ENCODE results near the gene KRT77. TPM values are rescaled to one million over a fixed set of nuclear protein-coding genes. Genes with fewer than 3 reads are reported as not detected.

Gene KRT77
- polyA plus RNA-seq, 1 donor from 2014 or later, result not detected

DNA sequence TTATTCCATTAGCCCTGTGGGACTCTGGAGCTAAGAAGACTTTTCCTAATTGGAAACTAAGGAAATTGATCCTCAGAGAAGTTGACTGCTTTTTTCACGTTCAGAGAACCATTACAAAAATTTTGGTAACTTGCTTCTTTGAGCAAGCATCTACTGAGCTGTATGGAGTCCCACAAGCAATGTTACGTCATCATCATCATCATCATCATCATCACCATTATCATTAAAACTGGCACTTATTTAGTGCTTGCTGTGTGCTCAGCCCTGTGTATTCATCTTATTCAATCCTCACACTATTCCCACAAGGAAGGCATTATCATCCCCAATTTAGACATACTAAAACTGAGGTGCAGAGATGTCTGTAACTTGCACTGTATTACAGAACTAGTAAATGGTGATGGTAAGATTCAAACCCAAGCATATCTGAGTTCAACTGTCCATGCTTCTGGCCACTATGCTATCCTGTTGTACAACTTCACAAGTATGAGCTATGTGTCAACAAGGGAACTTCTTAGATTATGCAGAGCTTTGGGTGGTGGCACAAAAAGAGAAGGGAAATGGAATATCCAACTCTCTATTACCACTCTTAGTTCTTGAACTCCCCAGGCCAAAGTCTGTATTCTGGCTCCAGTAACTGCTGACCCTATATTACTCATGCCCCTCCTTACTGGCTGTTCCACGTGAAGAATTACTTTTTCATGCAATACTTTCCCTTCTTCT, 29.5 kb downstream of the KRT77 start:
- Histone ChIP-seq H3F3A (ENCODE audit: insufficient read depth, low read length, poor library complexity, severe bottlenecking) (no peaks in the 10 kb centered on the region), H3K4me3 (ENCODE audit: low read length) (no peak overlapping the region), H3K9me3 (ENCODE audit: low read length) (no peaks in the 10 kb centered on the region), H3K9ac (ENCODE audit: low read length) (no peak overlapping the region), H3K27ac (ENCODE audit: low read length) (no peak overlapping the region), H3K9me2 (ENCODE audit: insufficient read depth, low read length) (no peaks in the 10 kb centered on the region), H2AFZ (ENCODE audit: low read depth, low read length) (no peak overlapping the region), H3K27me3 (ENCODE audit: insufficient read depth, low read depth, low read length) (no peaks in the 10 kb centered on the region), H3K36me3 (ENCODE audit: insufficient read depth, low read length) (no peaks in the 10 kb centered on the region), H4K20me1 (ENCODE audit: insufficient read depth) (no peaks in the 10 kb centered on the region), H3K79me2 (replicated peaks; ENCODE audit: insufficient read depth, low read length) (no peaks in the 10 kb centered on the region), H3K4me2 (ENCODE audit: low read length) (no peak overlapping the region)
- TF ChIP-seq POLR2AphosphoS5 (IDR thresholded peaks at IDR 0.05), result no peak
- TF ChIP-seq EZH2 (IDR thresholded peaks at IDR 0.05; ENCODE audit: borderline replicate concordance, insufficient read depth, low read length, poor library complexity, severe bottlenecking), result no peak
- TF ChIP-seq SMC3 (conservative IDR thresholded peaks at IDR 0.05; ENCODE audit: poor library complexity), result no peak
- TF ChIP-seq, protein P1, sequence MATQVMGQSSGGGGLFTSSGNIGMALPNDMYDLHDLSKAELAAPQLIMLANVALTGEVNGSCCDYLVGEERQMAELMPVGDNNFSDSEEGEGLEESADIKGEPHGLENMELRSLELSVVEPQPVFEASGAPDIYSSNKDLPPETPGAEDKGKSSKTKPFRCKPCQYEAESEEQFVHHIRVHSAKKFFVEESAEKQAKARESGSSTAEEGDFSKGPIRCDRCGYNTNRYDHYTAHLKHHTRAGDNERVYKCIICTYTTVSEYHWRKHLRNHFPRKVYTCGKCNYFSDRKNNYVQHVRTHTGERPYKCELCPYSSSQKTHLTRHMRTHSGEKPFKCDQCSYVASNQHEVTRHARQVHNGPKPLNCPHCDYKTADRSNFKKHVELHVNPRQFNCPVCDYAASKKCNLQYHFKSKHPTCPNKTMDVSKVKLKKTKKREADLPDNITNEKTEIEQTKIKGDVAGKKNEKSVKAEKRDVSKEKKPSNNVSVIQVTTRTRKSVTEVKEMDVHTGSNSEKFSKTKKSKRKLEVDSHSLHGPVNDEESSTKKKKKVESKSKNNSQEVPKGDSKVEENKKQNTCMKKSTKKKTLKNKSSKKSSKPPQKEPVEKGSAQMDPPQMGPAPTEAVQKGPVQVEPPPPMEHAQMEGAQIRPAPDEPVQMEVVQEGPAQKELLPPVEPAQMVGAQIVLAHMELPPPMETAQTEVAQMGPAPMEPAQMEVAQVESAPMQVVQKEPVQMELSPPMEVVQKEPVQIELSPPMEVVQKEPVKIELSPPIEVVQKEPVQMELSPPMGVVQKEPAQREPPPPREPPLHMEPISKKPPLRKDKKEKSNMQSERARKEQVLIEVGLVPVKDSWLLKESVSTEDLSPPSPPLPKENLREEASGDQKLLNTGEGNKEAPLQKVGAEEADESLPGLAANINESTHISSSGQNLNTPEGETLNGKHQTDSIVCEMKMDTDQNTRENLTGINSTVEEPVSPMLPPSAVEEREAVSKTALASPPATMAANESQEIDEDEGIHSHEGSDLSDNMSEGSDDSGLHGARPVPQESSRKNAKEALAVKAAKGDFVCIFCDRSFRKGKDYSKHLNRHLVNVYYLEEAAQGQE (IDR thresholded peaks at IDR 0.05; ENCODE audit: borderline replicate concordance), result no peak
- TF ChIP-seq, protein P2, sequence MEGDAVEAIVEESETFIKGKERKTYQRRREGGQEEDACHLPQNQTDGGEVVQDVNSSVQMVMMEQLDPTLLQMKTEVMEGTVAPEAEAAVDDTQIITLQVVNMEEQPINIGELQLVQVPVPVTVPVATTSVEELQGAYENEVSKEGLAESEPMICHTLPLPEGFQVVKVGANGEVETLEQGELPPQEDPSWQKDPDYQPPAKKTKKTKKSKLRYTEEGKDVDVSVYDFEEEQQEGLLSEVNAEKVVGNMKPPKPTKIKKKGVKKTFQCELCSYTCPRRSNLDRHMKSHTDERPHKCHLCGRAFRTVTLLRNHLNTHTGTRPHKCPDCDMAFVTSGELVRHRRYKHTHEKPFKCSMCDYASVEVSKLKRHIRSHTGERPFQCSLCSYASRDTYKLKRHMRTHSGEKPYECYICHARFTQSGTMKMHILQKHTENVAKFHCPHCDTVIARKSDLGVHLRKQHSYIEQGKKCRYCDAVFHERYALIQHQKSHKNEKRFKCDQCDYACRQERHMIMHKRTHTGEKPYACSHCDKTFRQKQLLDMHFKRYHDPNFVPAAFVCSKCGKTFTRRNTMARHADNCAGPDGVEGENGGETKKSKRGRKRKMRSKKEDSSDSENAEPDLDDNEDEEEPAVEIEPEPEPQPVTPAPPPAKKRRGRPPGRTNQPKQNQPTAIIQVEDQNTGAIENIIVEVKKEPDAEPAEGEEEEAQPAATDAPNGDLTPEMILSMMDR (IDR thresholded peaks at IDR 0.05; ENCODE audit: poor library complexity, severe bottlenecking), result no peak
- TF ChIP-seq RAD21 (conservative IDR thresholded peaks at IDR 0.05), result no peak
- no peak for TF ChIP-seq MXI1 (conservative IDR thresholded peaks at IDR 0.05; ENCODE audit: poor library complexity, severe bottlenecking)
- TF ChIP-seq EP300 (conservative IDR thresholded peaks at IDR 0.05; ENCODE audit: poor library complexity, severe bottlenecking), result no peak
- no peak for TF ChIP-seq TAF1 (IDR thresholded peaks at IDR 0.05; ENCODE audit: low read depth)

DNA sequence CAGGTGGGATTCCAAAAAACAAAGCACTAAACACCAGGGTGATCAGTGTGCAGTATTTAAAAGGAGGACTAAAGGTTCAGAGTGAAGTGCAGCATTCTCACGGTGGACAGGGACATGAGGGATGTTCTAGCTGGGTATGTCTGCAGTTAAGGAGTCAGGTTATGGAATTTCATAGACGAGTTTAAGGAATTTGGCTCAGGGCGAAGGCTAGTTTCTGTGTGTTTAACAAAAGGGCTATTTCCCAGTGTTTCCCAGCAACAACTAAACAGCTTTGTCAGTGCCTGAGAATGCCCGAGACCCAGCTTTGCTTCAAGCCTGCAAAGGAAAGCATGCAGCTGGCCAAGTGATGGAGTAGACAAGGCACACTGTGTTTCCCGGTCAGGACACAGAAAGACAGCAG, 30.1 kb downstream of the KRT77 start:
- TF ChIP-seq EZH2 (IDR thresholded peaks at IDR 0.05; ENCODE audit: borderline replicate concordance, insufficient read depth, low read length, poor library complexity, severe bottlenecking) (no peak), TAF1 (IDR thresholded peaks at IDR 0.05; ENCODE audit: low read depth) (no peak), EP300 (conservative IDR thresholded peaks at IDR 0.05; ENCODE audit: poor library complexity, severe bottlenecking) (no peak), SMC3 (conservative IDR thresholded peaks at IDR 0.05; ENCODE audit: poor library complexity) (no peak), POLR2AphosphoS5 (IDR thresholded peaks at IDR 0.05) (no peak), RAD21 (conservative IDR thresholded peaks at IDR 0.05) (no peak), MXI1 (conservative IDR thresholded peaks at IDR 0.05; ENCODE audit: poor library complexity, severe bottlenecking) (no peak)
- TF ChIP-seq, protein P1 (IDR thresholded peaks at IDR 0.05; ENCODE audit: borderline replicate concordance), result no peak
- TF ChIP-seq, protein P2 (IDR thresholded peaks at IDR 0.05; ENCODE audit: poor library complexity, severe bottlenecking), result no peak

More for the DNA sequence above, 30.1 kb downstream of the KRT77 start:
- Histone ChIP-seq H3K9me2 (ENCODE audit: insufficient read depth, low read length) (no peaks in the 10 kb centered on the region), H3K4me3 (ENCODE audit: low read length) (no peak overlapping the region), H3K36me3 (ENCODE audit: insufficient read depth, low read length) (no peaks in the 10 kb centered on the region), H3K27me3 (ENCODE audit: insufficient read depth, low read depth, low read length) (no peaks in the 10 kb centered on the region), H4K20me1 (ENCODE audit: insufficient read depth) (no peaks in the 10 kb centered on the region), H3K9me3 (ENCODE audit: low read length) (no peaks in the 10 kb centered on the region), H3F3A (ENCODE audit: insufficient read depth, low read length, poor library complexity, severe bottlenecking) (no peaks in the 10 kb centered on the region), H3K27ac (ENCODE audit: low read length) (no peak overlapping the region), H3K4me2 (ENCODE audit: low read length) (no peak overlapping the region), H3K9ac (ENCODE audit: low read length) (no peak overlapping the region), H3K79me2 (replicated peaks; ENCODE audit: insufficient read depth, low read length) (no peaks in the 10 kb centered on the region), H2AFZ (ENCODE audit: low read depth, low read length) (no peak overlapping the region)

All from neural cell (in vitro differentiated cells).